Lower lobe of right lung (tissue), 2 donors: ENCODE data around the gene F12. TPM values are rescaled to one million over a fixed set of nuclear protein-coding genes. Genes with fewer than 3 reads are reported as not detected.

ENCODE experiments used
- ATAC-seq, 2 donors: fragments of 200-7000 bp; cut with Tn5 transposase; one replicate each; pipeline ENCODE4 v1.9.1; 2020 to 2022; ENCODE audit warnings: mild to moderate bottlenecking in 2 of 2, moderate library complexity in 2 of 2
- DNase-seq: peaks from one replicate; pipeline ENCODE4 v3.0.0-alpha.2; 2020
- H3K27ac ChIP-seq: fragments of 200-600 bp; one replicate; pipeline ENCODE4 v1.8.0; 2022
- H3K27me3 ChIP-seq: fragments of 200-600 bp; one replicate; pipeline ENCODE4 v1.8.0; 2022; ENCODE audit warnings: low read depth
- H3K36me3 ChIP-seq: fragments of 200-600 bp; one replicate; pipeline ENCODE4 v1.8.0; 2022; ENCODE audit warnings: mild to moderate bottlenecking
- H3K4me1 ChIP-seq: fragments of 200-600 bp; one replicate; pipeline ENCODE4 v1.8.0; 2022
- H3K4me3 ChIP-seq: fragments of 200-600 bp; one replicate; pipeline ENCODE4 v1.8.0; 2022; ENCODE audit warnings: mild to moderate bottlenecking
- H3K9me3 ChIP-seq: fragments of 200-600 bp; one replicate; pipeline ENCODE4 v1.8.0; 2022
- intact Hi-C: fragments of 100-400 bp; cut with DNase I; formaldehyde crosslinking; loops from one replicate; pipeline ENCODE4 v1.11.0; 2022
- total RNA-seq: library from RNA; stranded (reverse); fragmentation: NEBNext Ultra II Directional; extraction: Animal tissue kit (Norgen Biotek cat#: 25700); gene quantifications from one replicate; pipeline ENCODE4 v1.2.1, GENCODE V29; 2021
- TF ChIP-seq, protein P1 (sequence below): fragments of 200-600 bp; IDR thresholded peaks from one replicate; pipeline ENCODE4 v1.8.0; 2022; ENCODE audit warnings: antibody characterized with exemption, mild to moderate bottlenecking
- donor health status: DM: no; HTN: yes; CAD: no; lungs with severe emphysema.

F12 gene
- total RNA-seq, 1 donor from 2014 or later: 0.80 TPM

DNA sequence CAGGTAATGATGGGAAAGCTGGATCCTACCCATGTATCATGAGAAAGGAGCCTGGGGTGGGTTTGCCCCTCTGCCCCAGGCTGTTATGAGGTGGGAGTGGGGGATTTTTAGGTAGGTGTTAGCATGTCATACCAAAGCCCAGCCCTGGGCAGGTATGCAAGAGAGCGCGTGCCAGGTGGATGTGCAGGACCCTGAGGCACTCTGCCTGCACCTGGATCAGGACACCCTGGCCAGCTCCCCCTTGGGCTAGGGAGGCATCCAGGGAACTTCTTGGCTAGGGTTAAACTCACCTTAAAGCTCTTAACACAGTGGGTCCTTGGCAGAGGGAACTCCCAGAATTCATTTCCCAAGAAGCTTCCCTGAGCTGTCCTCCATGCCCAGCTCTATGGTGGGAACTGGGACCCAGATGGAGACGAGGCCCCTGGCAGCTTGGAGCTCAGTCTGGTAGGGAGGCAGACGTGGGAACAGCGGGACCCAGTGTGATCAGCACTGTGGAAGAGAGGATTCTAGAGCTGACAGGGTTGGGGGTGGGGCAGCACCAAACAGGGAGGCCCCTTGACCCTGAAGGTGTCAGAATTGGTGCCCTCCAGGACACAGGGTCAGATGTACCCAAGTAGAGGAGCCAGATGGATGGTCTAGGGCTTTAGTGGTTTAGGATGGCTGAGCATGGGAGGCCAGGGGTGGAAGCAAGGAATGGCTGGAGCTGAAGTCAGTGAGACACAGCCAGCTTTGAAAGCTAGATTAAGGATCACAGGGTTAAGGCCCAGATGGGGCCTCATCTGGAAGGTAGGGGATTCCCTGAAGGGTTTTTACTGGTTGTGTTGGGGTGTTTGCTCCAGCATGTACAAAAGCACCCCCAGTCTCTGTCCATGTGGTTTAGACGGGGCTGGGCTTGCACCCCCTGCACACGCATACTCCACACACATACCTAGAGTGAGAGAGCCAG, 35.0 kb upstream of the F12 start:
- TF ChIP-seq, protein P1, sequence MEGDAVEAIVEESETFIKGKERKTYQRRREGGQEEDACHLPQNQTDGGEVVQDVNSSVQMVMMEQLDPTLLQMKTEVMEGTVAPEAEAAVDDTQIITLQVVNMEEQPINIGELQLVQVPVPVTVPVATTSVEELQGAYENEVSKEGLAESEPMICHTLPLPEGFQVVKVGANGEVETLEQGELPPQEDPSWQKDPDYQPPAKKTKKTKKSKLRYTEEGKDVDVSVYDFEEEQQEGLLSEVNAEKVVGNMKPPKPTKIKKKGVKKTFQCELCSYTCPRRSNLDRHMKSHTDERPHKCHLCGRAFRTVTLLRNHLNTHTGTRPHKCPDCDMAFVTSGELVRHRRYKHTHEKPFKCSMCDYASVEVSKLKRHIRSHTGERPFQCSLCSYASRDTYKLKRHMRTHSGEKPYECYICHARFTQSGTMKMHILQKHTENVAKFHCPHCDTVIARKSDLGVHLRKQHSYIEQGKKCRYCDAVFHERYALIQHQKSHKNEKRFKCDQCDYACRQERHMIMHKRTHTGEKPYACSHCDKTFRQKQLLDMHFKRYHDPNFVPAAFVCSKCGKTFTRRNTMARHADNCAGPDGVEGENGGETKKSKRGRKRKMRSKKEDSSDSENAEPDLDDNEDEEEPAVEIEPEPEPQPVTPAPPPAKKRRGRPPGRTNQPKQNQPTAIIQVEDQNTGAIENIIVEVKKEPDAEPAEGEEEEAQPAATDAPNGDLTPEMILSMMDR: no peak
- Histone ChIP-seq H3K9me3 (no peaks in the 10 kb centered on the region), H3K4me1 (peaks cover 25% of the 10 kb centered on the region), H3K36me3 (peaks cover 33% of the 10 kb centered on the region), H3K27ac (no peak overlapping the region), H3K4me3 (no peak overlapping the region), H3K27me3 (peaks cover 2% of the 10 kb centered on the region)
- intact Hi-C loops: no loop called here
- no peak for DNase-seq
- no peak for ATAC-seq

DNA sequence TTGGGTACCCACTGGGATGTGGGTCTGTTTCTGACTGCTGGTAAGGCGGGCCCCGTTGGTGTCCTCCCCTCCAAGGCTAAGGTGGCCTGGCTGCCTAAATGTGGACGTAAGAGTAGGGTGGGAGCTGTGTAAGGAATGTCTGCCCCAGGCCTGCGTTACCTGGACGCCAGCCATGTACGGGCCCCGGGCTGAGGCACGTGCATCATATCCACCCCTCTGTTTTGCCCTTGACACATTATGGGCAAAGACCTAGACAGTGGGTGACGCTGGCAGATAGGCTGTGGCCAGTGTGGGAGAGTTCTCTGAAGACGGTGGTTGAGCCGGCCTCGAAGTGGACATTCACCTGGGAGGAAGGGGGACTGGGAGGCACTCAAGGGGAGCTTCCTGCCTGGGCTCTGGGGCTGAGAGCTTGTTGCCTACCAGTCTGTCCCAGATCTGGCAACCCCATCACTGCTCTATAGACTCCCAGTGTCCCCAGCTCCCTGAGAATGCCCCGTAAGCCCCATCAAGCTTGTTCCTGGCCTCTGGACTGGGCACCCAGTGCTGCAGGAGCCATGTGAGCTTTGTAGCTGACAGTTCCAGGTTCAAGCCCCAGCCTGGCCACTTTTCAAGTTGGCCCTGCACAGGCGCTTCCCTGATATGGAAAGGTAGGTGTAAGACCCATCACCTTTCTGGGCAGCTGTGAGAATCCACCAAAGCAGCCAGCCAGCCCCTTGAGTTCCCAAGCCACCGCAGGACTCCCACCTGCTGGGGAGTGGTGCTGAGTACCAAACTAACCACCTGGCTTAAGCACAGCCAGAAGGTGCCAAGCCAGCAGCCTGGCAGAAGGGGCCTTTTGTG, 34.0 kb upstream of the F12 start:
- H3K27me3 ChIP-seq: no peaks in the 10 kb centered on the region
- H3K4me3 ChIP-seq: no peak overlapping the region
- peaks cover 25% of the 10 kb centered on the region for H3K4me1 ChIP-seq
- ATAC-seq (no peak), DNase-seq (no peak)
- H3K27ac ChIP-seq: no peak overlapping the region
- TF ChIP-seq, protein P1: no peak
- peaks cover 40% of the 10 kb centered on the region for H3K36me3 ChIP-seq
- intact Hi-C loops: no loop called here
- no peaks in the 10 kb centered on the region for H3K9me3 ChIP-seq

DNA sequence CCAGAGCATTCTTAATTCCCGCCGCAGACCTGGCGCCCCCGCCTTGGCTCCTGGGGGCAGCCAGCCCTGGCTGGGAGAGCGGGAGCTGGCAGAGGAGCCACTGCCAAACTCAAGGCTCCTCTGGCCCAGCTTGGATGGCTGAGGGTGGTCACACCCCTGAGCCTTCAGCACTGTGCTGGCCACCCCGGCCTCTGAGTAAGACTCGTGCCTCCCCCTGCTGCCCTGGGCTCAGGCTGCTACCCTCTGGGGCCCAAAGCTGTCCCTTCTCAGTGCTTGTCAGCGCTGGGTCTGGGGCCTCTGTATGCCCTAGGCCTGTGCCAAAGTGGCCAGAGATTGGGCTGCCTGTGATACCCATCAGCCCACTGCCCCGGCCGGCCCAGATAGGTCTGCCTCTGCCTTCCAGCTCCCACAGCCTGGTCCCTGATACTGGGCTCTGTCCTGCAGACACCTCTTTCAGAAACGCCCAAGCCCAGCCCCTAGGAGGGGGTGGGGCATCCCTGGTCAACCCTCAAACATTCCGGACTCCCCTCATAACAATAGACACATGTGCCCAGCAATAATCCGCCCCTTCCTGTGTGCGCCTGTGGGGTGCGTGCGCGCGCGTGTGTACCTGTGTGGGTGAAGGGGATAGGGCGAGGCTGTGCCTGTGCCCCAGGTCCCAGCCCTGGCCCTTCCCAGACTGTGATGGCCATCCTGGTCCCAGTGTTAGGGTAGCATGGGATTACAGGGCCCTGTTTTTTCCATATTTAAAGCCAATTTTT, 32.9 kb upstream of the F12 start:
- H3K27me3 ChIP-seq: no peaks in the 10 kb centered on the region
- ATAC-seq: no peak
- intact Hi-C loops: no loop called here
- TF ChIP-seq, protein P1: no peak
- H3K4me1 ChIP-seq: peaks cover 16% of the 10 kb centered on the region
- no peaks in the 10 kb centered on the region for H3K9me3 ChIP-seq
- H3K4me3 ChIP-seq: no peak overlapping the region
- no peak for DNase-seq
- H3K27ac ChIP-seq: no peak overlapping the region
- H3K36me3 ChIP-seq: peaks cover 51% of the 10 kb centered on the region

DNA sequence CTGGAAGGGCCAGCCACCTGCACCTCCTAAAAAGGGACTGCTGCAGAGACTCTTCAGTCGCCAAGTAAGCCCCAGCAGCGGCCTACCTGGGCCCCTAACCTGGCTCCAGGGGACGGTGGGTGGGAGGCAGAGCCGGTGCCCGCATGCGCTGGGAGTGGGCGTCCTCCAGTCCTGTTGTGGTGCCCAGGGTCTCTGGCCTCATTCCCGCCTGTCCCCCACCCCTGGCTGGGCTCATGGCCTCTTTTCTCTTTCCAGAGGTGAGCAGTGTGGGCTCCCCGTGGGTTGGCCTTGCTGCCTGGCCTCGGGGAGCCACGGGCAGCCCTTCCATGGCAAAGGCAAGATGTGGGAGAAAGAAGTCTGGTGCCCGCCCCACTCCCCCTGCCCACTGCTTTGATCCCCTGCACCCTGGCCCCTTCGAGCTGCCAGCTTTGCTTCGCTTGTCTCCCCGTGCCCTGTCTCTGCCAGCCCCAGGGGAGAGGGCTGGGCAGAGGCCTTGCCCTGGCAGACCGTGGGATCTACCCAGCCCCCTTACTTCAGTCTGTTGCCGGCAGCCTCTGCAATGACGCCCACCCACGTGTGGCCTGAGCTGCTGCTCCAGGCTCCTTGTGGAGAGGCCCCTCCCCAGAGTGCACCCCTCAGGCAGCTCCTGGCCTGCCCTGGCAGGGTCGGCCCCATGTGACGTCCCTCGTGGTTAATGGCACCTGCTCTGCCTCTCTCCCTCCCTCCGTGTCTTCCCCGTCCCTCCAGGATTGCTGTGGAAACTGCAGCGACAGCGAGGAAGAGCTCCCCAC, 31.8 kb upstream of the F12 start:
- Histone ChIP-seq H3K36me3 (peaks cover 61% of the 10 kb centered on the region), H3K4me3 (no peak overlapping the region), H3K27ac (no peak overlapping the region), H3K4me1 (peaks cover 10% of the 10 kb centered on the region), H3K27me3 (no peaks in the 10 kb centered on the region), H3K9me3 (no peaks in the 10 kb centered on the region)
- intact Hi-C loops: no loop called here
- no peak for DNase-seq
- TF ChIP-seq, protein P1: no peak
- ATAC-seq: no peak
